Activated T-helper 1 cell treated with Interleukin-2 at 50 U/mL for 16 hours (primary cell): Measurements from ENCODE around the gene CYTH3.
"Not testable (repeated sequence)": the region's sequence is repeated elsewhere in the genome, so short reads cannot be mapped to it uniquely, and the experiment has no call there.

Source experiments
- DNase-seq: peaks from one replicate; pipeline ENCODE4 v3.0.0-alpha.2; 2020; ENCODE audit warnings: low read depth

The CYTH3 gene

DNA sequence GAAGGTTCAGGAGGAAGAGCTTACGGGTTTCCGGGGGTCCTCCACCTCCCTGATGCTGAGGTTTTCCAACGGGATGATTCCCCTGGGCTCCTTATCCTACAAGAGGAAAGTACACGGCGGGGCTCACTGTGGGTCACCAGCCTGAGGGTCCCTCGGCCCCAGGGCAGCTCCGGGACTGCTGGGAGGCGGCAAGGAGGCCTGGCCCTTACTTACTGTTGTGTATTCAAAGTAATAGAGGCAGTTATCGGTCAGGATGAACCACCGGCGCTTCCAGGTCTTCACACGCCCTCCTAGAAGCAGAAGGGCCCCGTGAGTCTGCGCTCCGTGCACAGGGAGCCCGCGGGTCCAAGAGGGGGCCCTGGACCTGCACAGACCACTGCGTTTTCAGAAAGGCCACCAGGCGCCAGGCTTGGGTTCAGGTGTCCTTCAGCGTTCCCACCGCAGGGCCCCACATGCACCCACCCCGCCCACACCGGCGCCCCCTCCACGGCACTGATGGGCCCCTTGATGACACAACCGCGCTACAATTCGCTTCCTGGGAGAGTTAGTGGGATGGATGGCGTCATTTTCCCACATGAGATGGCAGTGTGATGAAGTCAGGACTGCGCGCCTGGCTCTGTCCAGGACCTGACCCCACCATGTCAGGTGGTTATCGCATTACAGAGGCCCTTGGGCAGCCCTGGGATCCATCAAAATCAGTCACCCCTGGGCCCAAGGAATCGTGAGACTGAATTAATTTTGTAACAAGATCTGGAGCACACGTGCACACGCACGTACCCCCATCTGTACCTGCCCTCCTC lies 106.7 kb downstream of the CYTH3 start:
- no peak for DNase-seq

DNA sequence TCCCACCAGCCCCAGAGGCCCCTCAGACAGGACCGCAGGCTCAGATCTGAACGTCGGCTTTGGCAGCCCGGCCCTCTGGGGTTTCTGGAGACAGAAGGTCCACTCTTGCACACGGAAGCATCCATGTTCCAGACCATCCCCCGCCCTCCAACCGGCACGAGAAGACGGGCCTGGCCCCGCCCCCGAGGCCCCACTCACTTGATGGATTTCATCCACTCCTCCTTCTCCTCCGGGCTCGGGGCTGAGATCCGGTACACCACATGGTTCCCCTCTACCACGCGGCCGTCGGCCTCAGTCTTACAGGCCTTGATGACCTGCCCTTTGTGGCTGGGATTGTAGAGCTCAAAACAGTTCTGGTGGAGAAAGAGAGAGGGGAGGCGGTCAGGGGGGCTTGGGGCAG lies 107.3 kb downstream of the CYTH3 start:
- no peak for DNase-seq

DNA sequence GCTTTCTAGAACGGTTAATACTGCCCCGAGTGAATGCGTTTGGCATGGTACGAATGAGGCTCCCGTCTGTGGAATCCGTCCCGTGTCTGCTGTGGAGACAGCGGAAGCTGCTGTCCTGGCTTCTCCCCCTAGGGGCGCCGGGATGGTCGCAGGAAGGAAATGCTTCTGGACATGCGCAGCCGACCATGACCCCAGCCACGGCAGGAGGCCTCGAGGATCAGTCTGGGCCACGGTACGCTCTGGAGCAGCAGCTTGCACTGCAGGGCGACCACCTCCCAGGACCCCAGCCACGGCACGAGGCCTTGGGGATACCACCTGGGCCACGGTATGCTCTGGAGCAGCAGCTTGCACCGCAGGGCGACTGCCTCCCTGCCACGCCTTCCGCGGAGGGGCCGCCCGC lies 107.9 kb downstream of the CYTH3 start:
- no peak for DNase-seq

DNA sequence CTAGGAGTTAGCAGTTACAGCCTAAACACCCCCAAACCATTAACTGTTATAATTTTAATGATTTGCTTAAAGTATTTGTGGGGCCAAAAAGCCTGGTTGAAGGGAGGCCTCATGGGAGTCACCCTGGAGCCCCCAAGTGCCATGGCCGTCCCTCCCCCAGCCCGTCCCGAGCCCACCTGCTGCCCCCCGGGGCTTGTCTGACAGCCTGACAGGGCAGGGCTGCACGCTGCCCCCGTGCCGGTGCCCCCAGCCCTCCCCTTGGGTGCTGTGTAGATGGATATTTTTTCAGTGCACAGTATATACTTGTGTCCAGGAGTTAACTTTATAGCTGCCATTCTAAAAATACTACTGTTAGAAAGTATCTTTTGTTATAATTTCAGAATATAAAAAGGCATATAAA lies 108.4 kb downstream of the CYTH3 start:
- no peak for DNase-seq

DNA sequence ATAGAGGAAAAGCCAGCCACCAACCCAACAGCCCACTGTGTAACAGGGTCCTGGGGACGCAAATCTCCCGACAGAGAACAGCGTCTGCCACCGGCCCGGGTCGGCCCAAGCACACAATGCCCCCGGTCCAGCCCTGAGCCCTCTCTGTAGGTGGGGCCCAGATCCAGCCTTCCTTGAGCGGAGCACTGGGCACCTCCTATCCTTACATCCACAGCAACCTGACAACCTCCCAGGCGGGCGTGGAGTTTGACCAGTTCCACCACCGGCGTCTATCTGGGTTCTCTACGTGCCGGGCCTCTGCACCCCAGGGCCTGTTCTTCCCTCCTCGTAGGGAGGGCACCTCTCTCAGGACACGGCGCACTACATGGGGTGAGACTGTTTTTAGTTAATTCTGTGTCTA lies 109.0 kb downstream of the CYTH3 start:
- DNase-seq: no peak

DNA sequence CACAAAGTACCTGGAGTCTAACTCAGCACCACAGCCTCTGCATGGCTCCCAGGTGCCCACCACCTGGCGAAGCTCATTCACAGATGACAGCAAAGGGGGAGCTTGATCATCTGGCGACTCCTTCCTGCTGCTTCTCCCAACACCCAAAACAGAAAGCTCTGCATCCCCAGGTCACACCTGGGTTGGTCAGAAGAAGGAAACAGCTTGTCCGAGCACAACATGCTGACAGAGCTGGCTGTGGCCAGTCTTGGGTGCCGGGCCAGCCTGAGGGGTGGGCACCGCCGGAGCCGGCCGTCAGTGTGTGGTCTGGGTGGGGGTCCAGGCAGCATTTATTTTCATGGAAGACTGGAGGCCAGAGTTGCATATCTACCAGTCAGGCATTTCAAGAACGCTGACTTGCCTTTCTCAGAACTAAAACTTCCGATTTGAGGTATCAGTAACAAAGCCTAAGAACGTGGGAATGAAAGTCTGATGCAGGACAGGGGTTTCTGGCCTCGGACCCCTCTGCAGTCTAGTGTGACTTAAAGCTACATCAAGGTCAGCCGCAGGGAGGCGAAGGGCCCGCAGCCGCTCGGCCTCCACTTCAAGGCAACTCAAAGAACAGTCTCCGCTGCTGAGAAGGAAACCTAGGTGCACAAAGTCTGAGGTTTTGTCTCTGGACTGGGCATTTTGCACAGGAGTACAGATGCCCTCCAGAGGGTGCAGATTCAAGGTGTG lies 109.6 kb downstream of the CYTH3 start:
- no peak for DNase-seq

DNA sequence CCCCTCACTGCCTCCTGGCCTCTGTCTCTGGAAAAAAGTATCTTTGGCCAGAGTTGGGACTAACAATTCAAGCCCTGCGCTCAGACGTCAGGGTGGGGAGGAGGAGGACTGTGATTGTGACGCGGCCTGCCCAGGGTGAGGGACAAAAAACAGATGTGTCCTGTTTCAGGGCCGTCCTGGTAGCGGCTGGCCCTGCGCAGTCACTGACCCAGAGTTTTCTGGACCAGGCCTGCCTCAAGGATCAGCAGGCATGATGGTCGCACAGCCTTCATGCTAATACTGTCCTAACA lies 110.1 kb downstream of the CYTH3 start:
- DNase-seq: no peak

DNA sequence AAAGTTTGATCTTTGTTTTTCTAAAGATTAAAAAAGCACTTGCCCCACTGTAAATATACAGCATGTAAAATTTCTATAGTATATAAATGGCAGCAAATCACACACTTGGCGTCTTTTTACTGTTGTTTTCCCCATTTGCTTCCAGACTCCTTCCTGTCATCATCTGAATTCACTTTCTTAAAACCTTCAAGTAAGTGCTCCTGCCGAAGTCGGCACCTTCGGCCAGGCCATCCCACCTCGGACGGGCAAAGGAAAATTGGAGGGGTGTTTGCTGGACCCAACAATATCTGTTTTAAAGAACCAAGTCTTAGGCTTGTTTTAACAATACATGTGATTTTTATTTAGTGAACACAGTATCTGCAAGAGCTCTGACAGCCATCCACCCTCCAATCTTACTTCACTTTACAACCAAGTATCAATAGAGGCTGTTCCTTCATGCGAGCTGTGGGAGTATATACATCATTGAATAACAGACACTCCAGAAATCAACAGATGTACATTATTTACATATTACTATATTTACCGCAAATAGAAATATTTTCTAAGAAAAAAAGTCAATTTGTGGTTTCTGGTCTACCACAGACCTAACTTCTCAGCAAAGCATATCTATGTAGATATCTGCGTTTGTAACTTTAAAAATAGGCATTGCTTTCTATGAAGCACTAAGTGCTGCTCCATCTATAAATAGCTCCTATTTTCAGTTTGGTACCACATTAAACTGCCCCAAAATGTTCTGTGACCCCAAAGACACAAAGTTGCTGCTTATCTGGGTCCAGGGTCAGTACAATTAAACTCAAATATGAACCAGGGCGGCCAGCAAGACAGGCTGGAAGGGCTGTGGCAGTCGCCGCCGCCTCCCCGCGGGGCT lies 110.7 kb downstream of the CYTH3 start:
- no peak for DNase-seq

DNA sequence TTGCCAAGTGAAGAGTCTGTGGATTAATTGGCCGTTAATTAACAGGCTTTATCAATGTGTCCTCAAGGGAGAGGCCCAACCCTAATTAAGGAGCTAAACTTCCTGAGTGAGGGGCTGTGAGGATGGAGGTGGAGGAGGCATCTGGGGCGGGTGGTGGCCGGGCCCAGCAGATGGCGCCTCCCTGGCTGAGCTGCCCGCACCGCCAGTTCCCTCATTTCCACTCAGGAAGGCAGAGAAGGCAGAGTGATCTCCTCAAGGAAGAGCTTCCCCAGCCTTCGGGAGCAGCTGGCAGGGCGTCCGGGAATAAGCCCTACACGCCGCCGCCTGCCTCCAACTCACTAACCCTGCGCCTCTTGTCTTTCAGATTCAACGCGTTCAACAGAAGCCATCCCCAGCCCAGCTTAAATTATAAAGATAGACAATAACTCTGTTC lies 112.2 kb downstream of the CYTH3 start:
- no peak for DNase-seq

DNA sequence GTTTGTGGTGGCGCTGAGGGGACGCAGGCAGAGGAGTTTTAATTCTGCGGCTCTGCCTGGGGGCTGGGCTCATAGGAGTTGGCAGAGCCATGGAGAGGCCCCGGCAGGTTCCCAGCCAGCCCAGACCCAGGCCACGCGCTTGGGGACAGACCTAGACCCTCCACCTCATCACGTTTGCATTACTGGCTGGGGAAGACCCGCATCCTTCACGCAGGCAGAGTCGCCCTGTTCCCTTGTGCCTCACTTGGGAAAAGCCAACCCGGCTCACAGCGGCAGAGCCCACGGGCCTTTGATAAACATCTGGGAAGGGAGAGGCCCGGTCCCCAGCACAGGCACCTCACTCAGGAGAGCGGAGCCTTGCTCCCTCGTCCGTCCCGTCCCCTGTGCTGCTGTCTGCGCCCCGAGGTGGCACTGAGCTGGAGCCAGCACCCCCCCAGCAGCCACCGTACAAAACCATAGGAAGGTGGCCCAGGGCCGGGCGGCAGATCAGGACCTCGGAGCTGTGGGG lies 112.8 kb downstream of the CYTH3 start:
- DNase-seq: no peak

DNA sequence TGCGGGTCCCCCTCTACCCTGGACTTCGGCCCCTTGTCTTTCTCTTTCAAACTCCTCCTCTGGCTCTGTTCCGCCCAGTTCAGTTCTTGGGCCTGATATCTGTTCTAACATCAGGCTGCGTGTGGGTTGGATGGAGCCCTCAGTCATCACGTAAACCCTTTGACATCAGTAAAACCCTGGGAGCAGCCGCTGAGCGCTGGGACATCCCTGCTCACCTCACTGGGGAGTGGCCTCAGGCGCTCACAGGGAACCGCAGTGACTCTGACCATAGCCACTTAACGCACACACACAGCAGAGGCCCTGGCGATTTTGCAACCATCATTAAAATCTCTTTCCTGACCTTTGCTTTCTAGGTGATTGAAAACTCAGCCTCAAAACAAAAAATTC lies 113.3 kb downstream of the CYTH3 start:
- DNase-seq: no peak

DNA sequence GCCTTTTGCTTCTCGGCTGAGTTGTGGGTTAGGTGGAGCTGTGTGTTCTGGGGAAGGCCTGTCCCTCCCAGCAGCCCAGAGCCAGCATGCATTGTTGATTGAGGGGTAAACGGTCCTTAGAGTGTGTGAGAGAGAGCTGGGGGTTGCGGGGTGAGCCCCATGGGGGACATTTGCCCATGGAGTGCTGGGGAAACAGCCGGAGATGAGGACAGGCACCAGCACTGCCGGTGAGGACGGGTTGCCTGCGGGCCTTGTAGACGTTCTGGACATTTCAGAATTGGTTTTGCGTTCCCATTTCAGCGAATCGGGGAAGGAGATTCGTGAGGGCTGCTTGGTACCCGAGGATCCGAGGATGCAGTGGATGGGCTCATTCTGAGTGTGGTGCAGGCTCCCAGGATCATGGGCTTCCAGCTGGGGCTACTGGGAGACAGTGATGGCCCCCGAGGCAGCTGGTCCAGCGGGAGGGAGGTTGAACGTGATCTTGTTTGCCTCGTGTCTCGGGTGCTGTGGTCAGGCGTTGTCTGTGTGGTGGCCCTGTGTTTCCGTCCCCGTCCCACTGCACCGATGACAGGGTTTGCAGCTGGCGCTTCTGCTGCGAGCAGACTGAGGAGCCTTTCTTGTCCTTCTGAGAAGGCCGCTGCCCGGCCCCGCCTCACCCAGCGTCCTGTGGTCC lies 113.9 kb downstream of the CYTH3 start:
- DNase-seq: no peak

DNA sequence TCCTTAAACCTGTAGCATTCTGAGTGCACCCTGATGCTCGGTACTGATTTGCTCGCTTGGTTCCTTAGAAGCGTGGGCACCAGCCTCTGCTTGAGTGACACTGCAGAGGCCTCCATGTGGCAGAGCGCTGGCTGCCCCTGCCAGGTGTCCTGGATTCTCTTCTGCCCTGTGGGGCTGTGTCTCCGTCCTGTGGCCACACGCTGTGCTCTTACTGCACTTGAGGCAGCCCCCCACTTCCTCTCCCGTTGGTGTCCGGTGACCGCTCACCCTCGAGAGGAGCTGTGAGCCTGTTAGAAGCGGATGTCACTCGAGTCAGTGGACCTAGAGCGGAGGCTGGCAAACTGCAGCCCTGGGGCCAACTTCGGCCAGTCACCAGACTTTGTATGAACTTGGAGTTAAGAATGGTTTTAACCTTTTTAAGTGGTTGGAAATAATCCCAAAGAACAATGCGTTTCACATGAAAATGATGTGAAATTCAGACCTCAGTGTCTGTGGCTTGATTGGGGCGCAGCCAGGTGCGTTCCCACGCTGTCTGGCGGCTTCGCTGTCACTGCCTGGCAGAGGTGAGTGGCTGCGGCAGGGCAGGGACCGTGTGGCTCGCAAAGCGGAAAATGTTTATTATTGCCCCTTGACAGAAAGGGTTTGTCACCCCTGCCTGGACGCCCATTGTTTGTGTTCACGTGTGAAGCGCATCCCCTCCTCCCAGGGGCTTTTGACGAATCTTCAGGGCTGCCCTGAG lies 114.6 kb downstream of the CYTH3 start:
- DNase-seq: no peak

DNA sequence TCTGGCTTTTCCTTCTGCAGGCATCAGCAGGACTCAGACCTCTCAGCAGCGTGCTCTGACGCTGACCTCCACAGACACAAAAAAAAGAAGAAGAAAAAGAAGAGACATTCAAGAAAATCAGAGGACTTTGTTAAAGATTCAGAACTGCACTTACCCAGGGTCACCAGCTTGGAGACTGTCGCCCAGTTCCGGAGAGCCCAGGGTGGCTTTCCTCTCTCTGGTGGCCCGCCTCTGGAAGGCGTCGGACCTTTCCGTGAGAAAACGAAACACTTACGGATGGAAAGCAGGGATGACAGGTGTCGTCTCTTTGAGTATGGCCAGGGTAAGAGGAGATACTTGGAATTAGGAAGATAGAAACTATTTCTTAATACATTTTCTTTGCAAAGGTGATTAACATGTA lies 115.7 kb downstream of the CYTH3 start:
- no peak for DNase-seq

DNA sequence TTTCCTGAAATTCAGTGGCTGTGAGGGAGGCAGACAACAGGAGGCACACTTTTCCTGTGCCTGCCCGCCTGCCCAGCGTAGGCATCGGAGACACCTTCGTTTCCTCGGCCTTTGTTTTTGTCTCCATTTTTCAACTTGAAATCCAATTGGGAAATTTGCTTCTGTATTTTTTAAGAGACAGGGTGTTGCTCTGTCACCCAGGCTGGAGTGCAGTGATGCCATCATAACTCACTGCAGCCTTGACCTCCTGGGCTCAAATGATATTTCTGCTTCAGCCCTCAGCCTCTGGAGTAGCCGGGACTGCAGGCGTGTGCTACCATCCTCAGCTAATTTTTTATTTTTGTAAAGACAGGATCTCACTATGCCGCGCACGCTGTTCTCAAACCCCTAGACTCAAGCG lies 116.8 kb downstream of the CYTH3 start:
- no peak for DNase-seq

DNA sequence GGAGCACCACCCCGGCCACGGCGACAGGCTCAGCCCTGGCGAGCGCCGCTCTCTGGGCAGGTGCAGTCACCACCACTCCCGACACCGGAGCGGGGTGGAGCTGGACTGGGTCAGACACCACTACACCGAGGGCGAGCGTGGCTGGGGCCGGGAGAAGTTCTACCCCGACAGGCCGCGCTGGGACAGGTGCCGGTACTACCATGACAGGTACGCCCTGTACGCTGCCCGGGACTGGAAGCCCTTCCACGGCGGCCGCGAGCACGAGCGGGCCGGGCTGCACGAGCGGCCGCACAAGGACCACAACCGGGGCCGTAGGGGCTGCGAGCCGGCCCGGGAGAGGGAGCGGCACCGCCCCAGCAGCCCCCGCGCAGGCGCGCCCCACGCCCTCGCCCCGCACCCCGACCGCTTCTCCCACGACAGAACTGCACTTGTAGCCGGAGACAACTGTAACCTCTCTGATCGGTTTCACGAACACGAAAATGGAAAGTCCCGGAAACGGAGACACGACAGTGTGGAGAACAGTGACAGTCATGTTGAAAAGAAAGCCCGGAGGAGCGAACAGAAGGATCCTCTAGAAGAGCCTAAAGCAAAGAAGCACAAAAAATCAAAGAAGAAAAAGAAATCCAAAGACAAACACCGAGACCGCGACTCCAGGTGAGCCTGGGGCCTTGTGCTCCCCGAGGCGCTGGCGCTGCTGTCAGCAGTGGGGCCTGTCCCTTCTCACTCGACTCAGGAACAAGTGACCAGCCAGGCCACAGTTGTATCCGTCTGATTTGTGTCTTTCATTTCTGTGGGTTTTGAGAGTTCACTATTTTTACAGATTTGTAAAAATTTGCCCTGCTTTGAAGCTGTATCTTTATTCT lies 117.7 kb downstream of the CYTH3 start:
- no peak for DNase-seq

DNA sequence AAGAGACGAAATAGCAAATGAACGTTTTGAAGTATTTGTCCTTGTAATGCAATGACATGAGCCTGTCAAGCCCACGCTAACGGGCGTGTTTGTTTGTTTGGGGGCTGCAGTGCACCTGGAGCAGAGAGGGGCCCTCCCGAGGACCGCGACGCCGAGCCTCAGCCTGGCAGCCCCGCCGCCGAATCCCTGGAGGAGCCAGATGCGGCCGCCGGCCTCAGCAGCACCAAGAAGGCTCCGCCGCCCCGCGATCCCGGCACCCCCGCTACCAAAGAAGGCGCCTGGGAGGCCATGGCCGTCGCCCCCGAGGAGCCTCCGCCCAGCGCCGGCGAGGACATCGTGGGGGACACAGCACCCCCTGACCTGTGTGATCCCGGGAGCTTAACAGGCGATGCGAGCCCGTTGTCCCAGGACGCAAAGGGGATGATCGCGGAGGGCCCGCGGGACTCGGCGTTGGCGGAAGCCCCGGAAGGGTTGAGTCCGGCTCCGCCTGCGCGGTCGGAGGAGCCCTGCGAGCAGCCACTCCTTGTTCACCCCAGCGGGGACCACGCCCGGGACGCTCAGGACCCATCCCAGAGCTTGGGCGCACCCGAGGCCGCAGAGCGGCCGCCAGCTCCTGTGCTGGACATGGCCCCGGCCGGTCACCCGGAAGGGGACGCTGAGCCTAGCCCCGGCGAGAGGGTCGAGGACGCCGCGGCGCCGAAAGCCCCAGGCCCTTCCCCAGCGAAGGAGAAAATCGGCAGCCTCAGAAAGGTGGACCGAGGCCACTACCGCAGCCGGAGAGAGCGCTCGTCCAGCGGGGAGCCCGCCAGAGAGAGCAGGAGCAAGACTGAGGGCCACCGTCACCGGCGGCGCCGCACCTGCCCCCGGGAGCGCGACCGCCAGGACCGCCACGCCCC lies 118.5 kb downstream of the CYTH3 start:
- no peak for DNase-seq

DNA sequence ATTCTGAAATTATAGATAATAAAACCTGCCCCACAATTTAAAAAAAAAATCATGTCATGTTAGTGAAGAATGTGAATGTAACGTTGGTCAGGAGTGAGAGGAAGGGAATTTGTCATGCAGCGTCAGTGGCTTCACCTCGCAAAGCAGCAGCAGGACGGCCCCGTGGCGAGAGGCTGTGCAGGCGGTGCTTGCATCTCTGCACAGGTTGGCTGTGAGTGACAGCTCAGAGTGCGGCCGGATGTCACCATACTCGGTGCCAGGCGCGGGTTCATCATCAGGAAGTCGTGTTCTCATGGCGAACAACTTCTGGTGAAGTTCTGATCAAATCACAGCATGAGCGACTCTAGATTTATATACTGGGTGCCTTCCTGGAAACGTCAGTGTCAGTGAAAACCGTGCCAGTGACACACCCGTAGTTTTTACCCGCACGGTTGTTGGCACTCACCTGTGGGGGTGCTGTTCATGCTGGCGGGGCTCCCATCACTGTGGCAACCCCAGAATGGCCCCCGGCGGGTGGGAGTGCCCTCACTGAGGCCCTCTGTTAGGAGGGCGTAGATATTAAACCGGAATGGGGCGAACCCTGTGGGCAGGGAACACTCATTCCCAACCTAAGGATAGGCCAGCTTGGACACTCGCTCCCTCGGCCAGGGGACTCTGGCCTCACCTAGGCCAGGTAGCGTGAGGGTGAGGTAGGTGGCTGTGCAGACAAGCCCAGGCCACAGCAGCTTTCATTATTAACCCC lies 120.3 kb downstream of the CYTH3 start:
- no peak for DNase-seq

DNA sequence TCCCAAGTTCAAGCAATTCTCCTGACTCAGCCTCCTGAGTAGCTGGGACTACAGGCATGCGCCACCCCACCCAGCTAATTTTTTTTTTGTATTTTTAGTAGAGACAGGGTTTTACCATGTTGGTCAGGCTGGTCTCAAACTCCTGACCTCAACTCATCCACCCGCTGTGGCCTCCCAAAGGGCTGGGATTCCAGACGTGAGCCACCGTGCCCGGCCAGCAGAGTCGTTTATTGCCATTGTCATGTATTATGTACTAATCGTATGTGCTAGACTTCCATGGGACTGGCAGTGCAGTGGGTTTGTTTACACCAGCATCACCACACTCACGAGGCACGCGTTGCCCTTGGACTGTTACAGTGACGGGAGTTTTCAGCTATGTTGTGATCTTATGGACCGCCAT lies 120.9 kb downstream of the CYTH3 start:
- DNase-seq: not testable (repeated sequence)
